SK-N-MC (cell line): ENCODE data around the gene SLC38A11.

Source experiments
- EZH2 ChIP-seq: fragments of 200-600 bp; sonication (generic); IDR thresholded peaks from one replicate; pipeline ENCODE4 v1.6.1; 2017; ENCODE audit warnings: antibody characterized with exemption
- POLR2AphosphoS5 ChIP-seq: IDR thresholded peaks from 2 replicates; pipeline ENCODE4 v1.6.1; 2012; ENCODE audit warnings: mild to moderate bottlenecking, low read depth, low read length, borderline replicate concordance

- no peak for TF ChIP-seq POLR2AphosphoS5
- no peak for TF ChIP-seq EZH2
Observed at GRCh38 chr2:164981217-164981990, 26.1 kb upstream of the SLC38A11 start.
